Thyroid gland (tissue), 4 donors: ENCODE measurements around the gene CARMIL1.

ENCODE experiments used
- POLR2A ChIP-seq, 2 donors: fragments of 450-650 bp; IDR thresholded peaks; one replicate each; pipeline ENCODE4 v1.6.1; 2017; ENCODE audit warnings: antibody characterized with exemption in 2 of 2, mild to moderate bottlenecking in 2 of 2, moderate library complexity in 1 of 2
- TF ChIP-seq, protein P1 (sequence below), 6 experiments: fragments of 200-600 bp in 3 of 6; fragments of 450-650 bp in 3 of 6; sonication (generic) in 3 of 6; IDR thresholded peaks; one replicate each; pipeline ENCODE4 v1.5.1; 2016 to 2019; ENCODE audit warnings: antibody characterized with exemption in 6 of 6, mild to moderate bottlenecking in 2 of 6, inconsistent platforms in 1 of 6, moderate library complexity in 1 of 6

DNA sequence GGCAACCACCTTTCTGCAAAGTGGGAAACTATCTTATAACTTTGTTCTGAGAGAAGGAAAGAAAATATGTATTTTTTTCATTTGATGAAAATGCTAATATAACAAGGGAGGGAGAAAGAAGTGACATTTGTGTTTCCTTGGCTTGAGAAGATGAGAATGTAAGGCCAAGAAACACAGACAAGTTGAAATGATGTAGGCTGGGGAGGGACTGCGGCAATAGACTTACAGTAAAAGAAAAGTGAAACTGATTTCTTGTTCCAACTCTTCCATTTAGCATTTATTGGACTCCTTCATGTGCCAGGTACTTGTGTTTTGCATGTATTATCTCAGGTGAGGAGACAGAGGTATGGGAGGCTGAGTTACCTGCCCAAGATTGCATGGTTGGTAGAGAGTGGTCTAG, 130.9 kb downstream of the CARMIL1 start:
- TF ChIP-seq, protein P1, sequence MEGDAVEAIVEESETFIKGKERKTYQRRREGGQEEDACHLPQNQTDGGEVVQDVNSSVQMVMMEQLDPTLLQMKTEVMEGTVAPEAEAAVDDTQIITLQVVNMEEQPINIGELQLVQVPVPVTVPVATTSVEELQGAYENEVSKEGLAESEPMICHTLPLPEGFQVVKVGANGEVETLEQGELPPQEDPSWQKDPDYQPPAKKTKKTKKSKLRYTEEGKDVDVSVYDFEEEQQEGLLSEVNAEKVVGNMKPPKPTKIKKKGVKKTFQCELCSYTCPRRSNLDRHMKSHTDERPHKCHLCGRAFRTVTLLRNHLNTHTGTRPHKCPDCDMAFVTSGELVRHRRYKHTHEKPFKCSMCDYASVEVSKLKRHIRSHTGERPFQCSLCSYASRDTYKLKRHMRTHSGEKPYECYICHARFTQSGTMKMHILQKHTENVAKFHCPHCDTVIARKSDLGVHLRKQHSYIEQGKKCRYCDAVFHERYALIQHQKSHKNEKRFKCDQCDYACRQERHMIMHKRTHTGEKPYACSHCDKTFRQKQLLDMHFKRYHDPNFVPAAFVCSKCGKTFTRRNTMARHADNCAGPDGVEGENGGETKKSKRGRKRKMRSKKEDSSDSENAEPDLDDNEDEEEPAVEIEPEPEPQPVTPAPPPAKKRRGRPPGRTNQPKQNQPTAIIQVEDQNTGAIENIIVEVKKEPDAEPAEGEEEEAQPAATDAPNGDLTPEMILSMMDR (IDR thresholded peaks at IDR 0.05) = no peak
- no peak for TF ChIP-seq POLR2A (IDR thresholded peaks at IDR 0.05)
